GM15510 (cell line): ENCODE measurements around the gene ELP2.

Source experiments
- POLR2A ChIP-seq: IDR thresholded peaks from 3 replicates; pipeline ENCODE4 v1.6.1; 2011; ENCODE audit warnings: borderline replicate concordance; ENCODE audit not compliant: insufficient read length; ENCODE audit errors: extremely low read depth

ELP2 gene

GRCh38 chr18:36214811-36215210 lies 85.1 kb downstream of the ELP2 start:
- no peak for TF ChIP-seq POLR2A

GRCh38 chr18:36215577-36215976 lies 85.9 kb downstream of the ELP2 start:
- no peak for TF ChIP-seq POLR2A

- no peak for TF ChIP-seq POLR2A
Observed at GRCh38 chr18:36217348-36217747, 87.6 kb downstream of the ELP2 start.

GRCh38 chr18:36229188-36229587 lies 99.5 kb downstream of the ELP2 start:
- no peak for TF ChIP-seq POLR2A
